Prostate gland (tissue), 2 donors: ENCODE measurements around the gene SSBP3.

ENCODE experiments used
- CTCF ChIP-seq, 4 experiments: fragments of 200-600 bp in 2 of 4; fragments of 450-650 bp in 2 of 4; sonication (generic) in 2 of 4; IDR thresholded peaks; 1 replicate in 3 of 4; 2 replicates in 1 of 4; pipeline ENCODE4 v1.5.1; 2016 to 2019; ENCODE audit warnings: antibody characterized with exemption in 4 of 4, mild to moderate bottlenecking in 2 of 4, moderate library complexity in 2 of 4
- POLR2A ChIP-seq: fragments of 450-650 bp; IDR thresholded peaks from one replicate; pipeline ENCODE4 v1.6.1; 2016; ENCODE audit warnings: antibody characterized with exemption, mild to moderate bottlenecking
- POLR2AphosphoS5 ChIP-seq: sonication (generic); formaldehyde crosslinking; IDR thresholded peaks from one replicate; pipeline ENCODE4 v1.6.1; 2017; ENCODE audit warnings: antibody characterized with exemption

- TF ChIP-seq CTCF (IDR thresholded peaks at IDR 0.05) (no peak), POLR2A (no peak), POLR2AphosphoS5 (no peak)
These were observed 134.9 kb downstream of the SSBP3 start for GRCh38 chr1:54271341-54271740.
